Liver (tissue), 9 donors: ENCODE measurements around the gene ARFIP1. TPM values are rescaled to one million over a fixed set of nuclear protein-coding genes. Genes with fewer than 3 reads are reported as not detected.

ENCODE experiments used
- DNase-seq: peaks from one replicate; pipeline ENCODE4 v3.0.0-alpha.2; 2017; ENCODE audit warnings: low spot score
- H3K27ac ChIP-seq, 2 donors: one replicate each; pipeline ENCODE4 v1.7.0; 2013; ENCODE audit warnings: inconsistent platforms in 2 of 2, low read length in 2 of 2, control low read depth in 1 of 2, low read depth in 1 of 2, mild to moderate bottlenecking in 1 of 2
- H3K27me3 ChIP-seq, 4 donors: one replicate each; pipeline versions ENCODE4 v1.6.1 to v1.7.0; 2013; ENCODE audit warnings: low read length in 3 of 4, inconsistent platforms in 1 of 4, mild to moderate bottlenecking in 1 of 4, moderate library complexity in 1 of 4; ENCODE audit not compliant: control insufficient read depth in 4 of 4, insufficient read depth in 4 of 4
- H3K36me3 ChIP-seq, 4 donors: one replicate each; pipeline versions ENCODE4 v1.6.1 to v1.7.0; 2013; ENCODE audit warnings: low read length in 3 of 4, mild to moderate bottlenecking in 3 of 4, low read depth in 1 of 4, moderate library complexity in 1 of 4; ENCODE audit not compliant: control insufficient read depth in 4 of 4, insufficient read depth in 3 of 4
- H3K4me1 ChIP-seq, 4 donors: one replicate each; pipeline versions ENCODE4 v1.6.1 to v1.7.0; 2013; ENCODE audit warnings: low read length in 3 of 4, mild to moderate bottlenecking in 3 of 4, moderate library complexity in 1 of 4; ENCODE audit not compliant: control insufficient read depth in 4 of 4, insufficient read depth in 4 of 4
- H3K4me3 ChIP-seq, 3 donors: one replicate each; pipeline versions ENCODE4 v1.6.1 to v1.7.0; 2013; ENCODE audit warnings: low read length in 3 of 3, control low read depth in 1 of 3, low read depth in 1 of 3, mild to moderate bottlenecking in 1 of 3
- H3K9ac ChIP-seq, 2 donors: one replicate each; pipeline ENCODE4 v1.7.0; 2013; ENCODE audit warnings: low read length in 2 of 2, mild to moderate bottlenecking in 2 of 2, moderate library complexity in 2 of 2, control low read depth in 1 of 2, low read depth in 1 of 2
- H3K9me3 ChIP-seq, 4 donors: one replicate each; pipeline versions ENCODE4 v1.6.1 to v1.7.0; 2013; ENCODE audit warnings: low read length in 3 of 4; ENCODE audit not compliant: control insufficient read depth in 4 of 4
- EGR1 ChIP-seq, 2 donors: IDR thresholded peaks; 2 replicates each; pipeline ENCODE4 v1.6.1; 2016 to 2018; ENCODE audit warnings: antibody characterized with exemption in 2 of 2, low read depth in 2 of 2
- FOXA1 ChIP-seq: IDR thresholded peaks from 2 replicates; pipeline ENCODE4 v1.6.1; 2016; ENCODE audit warnings: antibody characterized with exemption
- FOXA2 ChIP-seq: IDR thresholded peaks from 2 replicates; pipeline ENCODE4 v1.6.1; 2016; ENCODE audit warnings: antibody characterized with exemption
- GABPA ChIP-seq, 2 donors: IDR thresholded peaks in 1 of 2; conservative IDR thresholded peaks in 1 of 2; 2 replicates each; pipeline ENCODE4 v1.6.1; 2016; ENCODE audit warnings: antibody characterized with exemption in 2 of 2, mild to moderate bottlenecking in 1 of 2, moderate library complexity in 1 of 2
- HNF4A ChIP-seq, 2 donors: conservative IDR thresholded peaks; 2 replicates each; pipeline ENCODE4 v1.6.1; 2016; ENCODE audit warnings: antibody characterized with exemption in 2 of 2, mild to moderate bottlenecking in 2 of 2
- HNF4G ChIP-seq: IDR thresholded peaks from 2 replicates; pipeline ENCODE4 v1.6.1; 2016; ENCODE audit warnings: antibody characterized with exemption
- JUND ChIP-seq, 2 donors: IDR thresholded peaks; 2 replicates each; pipeline ENCODE4 v1.6.1; 2016; ENCODE audit warnings: antibody characterized with exemption in 2 of 2
- NR2F2 ChIP-seq: IDR thresholded peaks from 2 replicates; pipeline ENCODE4 v1.6.1; 2016; ENCODE audit warnings: antibody characterized with exemption
- RXRA ChIP-seq, 2 donors: IDR thresholded peaks; 2 replicates each; pipeline ENCODE4 v1.6.1; 2017 to 2018; ENCODE audit warnings: antibody characterized with exemption in 2 of 2, mild to moderate bottlenecking in 1 of 2
- TAF1 ChIP-seq: conservative IDR thresholded peaks from 2 replicates; pipeline ENCODE4 v1.6.1; 2016; ENCODE audit warnings: antibody characterized with exemption, mild to moderate bottlenecking
- YY1 ChIP-seq: IDR thresholded peaks from 2 replicates; pipeline ENCODE4 v1.6.1; 2016; ENCODE audit warnings: antibody characterized with exemption, mild to moderate bottlenecking
- WGBS: extraction: QIAGEN DNeasy Blood & Tissue Kit; methylation state at CpG from one replicate; pipeline ENCODE4 v1.1.7; 2013; 5-methylcytosine and 5-hydroxymethylcytosine counted together
- polyA plus RNA-seq, 2 donors: library from polyadenylated mRNA; stranded (reverse) in 1 of 2; unstranded in 1 of 2; fragments of 200-250 nt in 1 of 2; fragments of >200 nt in 1 of 2; fragmentation: Nextera tagmentation in 1 of 2; extraction: Ambion mirVana in 1 of 2; gene quantifications; one replicate each; pipeline versions ENCODE4 v1.2.1 to v1.2.3, GENCODE V29; 2013 to 2015
- total RNA-seq, 2 donors: library from RNA; depleted of rRNA; stranded (reverse); fragments of >200 nt; gene quantifications; one replicate each; pipeline ENCODE4 v1.2.3, GENCODE V29; 2014
- TF ChIP-seq, protein P1 (sequence below): fragments of 150-350 bp; IDR thresholded peaks from 2 replicates; pipeline ENCODE4 v1.5.1; 2017; ENCODE audit warnings: improper control_type of control experiment, low read depth, low read length; ENCODE audit not compliant: missing input control
- TF ChIP-seq, protein P2 (sequence below): IDR thresholded peaks from 2 replicates; pipeline ENCODE4 v1.6.1; 2016; ENCODE audit warnings: antibody characterized with exemption
- TF ChIP-seq, protein P3 (sequence below): IDR thresholded peaks from 2 replicates; pipeline ENCODE4 v1.6.1; 2016; ENCODE audit warnings: antibody characterized with exemption
- TF ChIP-seq, protein P4 (sequence below): IDR thresholded peaks from 2 replicates; pipeline ENCODE4 v1.6.1; 2016; ENCODE audit warnings: antibody characterized with exemption
- TF ChIP-seq, protein P5 (sequence below): IDR thresholded peaks from 2 replicates; pipeline ENCODE4 v1.6.1; 2016; ENCODE audit warnings: antibody characterized with exemption, mild to moderate bottlenecking
- donor health status: healthy.
- donor health status: healthy.
- donor health status: healthy.
- donor health status: healthy.
- donor health status: healthy.

Gene ARFIP1
- total and polyA plus RNA-seq, 4 donors, result 6.8 to 16.8 (median 14.9) TPM

DNA sequence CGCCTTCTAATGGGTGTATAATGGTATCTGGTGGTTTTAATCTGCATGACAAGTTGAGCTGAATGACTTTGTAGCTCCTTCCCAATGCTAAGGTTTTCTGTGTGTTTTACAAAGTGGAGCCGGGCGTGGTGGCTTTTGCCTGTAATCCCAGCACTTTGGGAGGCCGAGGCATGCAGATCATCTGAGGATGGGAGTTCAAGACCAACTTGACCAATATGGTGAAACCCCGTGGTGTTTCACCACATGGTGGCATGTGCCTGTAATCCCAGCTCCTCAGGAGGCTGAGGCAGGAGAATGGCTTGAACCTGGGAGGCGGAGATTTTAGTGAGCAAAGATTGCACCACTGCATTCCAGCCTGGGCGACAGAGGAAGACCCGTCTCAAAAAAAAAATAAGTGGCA is 28.9 kb downstream of the ARFIP1 start:
- Histone ChIP-seq H3K4me3 (no peak overlapping the region), H3K9me3 (no peaks in the 10 kb centered on the region), H3K9ac (no peak overlapping the region), H3K27ac (no peak overlapping the region), H3K36me3 (no peaks in the 10 kb centered on the region), H3K4me1 (peaks cover 0 to 8% (median 4%) of the 10 kb centered on the region in 4 donors), H3K27me3 (no peaks in the 10 kb centered on the region)
- DNase-seq, result no peak
- WGBS, result 95% methylated on average over 8 of the region's 8 CpGs
- TF ChIP-seq, protein P1, sequence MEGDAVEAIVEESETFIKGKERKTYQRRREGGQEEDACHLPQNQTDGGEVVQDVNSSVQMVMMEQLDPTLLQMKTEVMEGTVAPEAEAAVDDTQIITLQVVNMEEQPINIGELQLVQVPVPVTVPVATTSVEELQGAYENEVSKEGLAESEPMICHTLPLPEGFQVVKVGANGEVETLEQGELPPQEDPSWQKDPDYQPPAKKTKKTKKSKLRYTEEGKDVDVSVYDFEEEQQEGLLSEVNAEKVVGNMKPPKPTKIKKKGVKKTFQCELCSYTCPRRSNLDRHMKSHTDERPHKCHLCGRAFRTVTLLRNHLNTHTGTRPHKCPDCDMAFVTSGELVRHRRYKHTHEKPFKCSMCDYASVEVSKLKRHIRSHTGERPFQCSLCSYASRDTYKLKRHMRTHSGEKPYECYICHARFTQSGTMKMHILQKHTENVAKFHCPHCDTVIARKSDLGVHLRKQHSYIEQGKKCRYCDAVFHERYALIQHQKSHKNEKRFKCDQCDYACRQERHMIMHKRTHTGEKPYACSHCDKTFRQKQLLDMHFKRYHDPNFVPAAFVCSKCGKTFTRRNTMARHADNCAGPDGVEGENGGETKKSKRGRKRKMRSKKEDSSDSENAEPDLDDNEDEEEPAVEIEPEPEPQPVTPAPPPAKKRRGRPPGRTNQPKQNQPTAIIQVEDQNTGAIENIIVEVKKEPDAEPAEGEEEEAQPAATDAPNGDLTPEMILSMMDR, result no peak
- TF ChIP-seq FOXA2 (no peak), JUND (IDR thresholded peaks at IDR 0.05) (no peak), EGR1 (IDR thresholded peaks at IDR 0.05; ENCODE audit: low read depth in 2 of 2) (no peak), RXRA (IDR thresholded peaks at IDR 0.05) (no peak), FOXA1 (no peak), HNF4G (no peak), NR2F2 (no peak), HNF4A (conservative IDR thresholded peaks at IDR 0.05) (no peak), GABPA (IDR thresholded peaks at IDR 0.05 in 1 of 2, conservative IDR thresholded peaks at IDR 0.05 in 1 of 2) (no peak), YY1 (no peak), TAF1 (no peak)
- TF ChIP-seq, protein P2, sequence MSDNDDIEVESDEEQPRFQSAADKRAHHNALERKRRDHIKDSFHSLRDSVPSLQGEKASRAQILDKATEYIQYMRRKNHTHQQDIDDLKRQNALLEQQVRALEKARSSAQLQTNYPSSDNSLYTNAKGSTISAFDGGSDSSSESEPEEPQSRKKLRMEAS, result no peak
- TF ChIP-seq, protein P3, sequence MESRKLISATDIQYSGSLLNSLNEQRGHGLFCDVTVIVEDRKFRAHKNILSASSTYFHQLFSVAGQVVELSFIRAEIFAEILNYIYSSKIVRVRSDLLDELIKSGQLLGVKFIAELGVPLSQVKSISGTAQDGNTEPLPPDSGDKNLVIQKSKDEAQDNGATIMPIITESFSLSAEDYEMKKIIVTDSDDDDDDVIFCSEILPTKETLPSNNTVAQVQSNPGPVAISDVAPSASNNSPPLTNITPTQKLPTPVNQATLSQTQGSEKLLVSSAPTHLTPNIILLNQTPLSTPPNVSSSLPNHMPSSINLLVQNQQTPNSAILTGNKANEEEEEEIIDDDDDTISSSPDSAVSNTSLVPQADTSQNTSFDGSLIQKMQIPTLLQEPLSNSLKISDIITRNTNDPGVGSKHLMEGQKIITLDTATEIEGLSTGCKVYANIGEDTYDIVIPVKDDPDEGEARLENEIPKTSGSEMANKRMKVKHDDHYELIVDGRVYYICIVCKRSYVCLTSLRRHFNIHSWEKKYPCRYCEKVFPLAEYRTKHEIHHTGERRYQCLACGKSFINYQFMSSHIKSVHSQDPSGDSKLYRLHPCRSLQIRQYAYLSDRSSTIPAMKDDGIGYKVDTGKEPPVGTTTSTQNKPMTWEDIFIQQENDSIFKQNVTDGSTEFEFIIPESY, result no peak
- TF ChIP-seq, protein P4, sequence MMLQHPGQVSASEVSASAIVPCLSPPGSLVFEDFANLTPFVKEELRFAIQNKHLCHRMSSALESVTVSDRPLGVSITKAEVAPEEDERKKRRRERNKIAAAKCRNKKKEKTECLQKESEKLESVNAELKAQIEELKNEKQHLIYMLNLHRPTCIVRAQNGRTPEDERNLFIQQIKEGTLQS, result no peak
- TF ChIP-seq, protein P5, sequence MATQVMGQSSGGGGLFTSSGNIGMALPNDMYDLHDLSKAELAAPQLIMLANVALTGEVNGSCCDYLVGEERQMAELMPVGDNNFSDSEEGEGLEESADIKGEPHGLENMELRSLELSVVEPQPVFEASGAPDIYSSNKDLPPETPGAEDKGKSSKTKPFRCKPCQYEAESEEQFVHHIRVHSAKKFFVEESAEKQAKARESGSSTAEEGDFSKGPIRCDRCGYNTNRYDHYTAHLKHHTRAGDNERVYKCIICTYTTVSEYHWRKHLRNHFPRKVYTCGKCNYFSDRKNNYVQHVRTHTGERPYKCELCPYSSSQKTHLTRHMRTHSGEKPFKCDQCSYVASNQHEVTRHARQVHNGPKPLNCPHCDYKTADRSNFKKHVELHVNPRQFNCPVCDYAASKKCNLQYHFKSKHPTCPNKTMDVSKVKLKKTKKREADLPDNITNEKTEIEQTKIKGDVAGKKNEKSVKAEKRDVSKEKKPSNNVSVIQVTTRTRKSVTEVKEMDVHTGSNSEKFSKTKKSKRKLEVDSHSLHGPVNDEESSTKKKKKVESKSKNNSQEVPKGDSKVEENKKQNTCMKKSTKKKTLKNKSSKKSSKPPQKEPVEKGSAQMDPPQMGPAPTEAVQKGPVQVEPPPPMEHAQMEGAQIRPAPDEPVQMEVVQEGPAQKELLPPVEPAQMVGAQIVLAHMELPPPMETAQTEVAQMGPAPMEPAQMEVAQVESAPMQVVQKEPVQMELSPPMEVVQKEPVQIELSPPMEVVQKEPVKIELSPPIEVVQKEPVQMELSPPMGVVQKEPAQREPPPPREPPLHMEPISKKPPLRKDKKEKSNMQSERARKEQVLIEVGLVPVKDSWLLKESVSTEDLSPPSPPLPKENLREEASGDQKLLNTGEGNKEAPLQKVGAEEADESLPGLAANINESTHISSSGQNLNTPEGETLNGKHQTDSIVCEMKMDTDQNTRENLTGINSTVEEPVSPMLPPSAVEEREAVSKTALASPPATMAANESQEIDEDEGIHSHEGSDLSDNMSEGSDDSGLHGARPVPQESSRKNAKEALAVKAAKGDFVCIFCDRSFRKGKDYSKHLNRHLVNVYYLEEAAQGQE, result no peak
